K562 (cell line): ENCODE data around the gene ARL6IP4. TPM values are rescaled to one million over a fixed set of nuclear protein-coding genes. Genes with fewer than 3 reads are reported as not detected.

Source experiments
- BACH1 ChIP-seq: fragments of 200-800 bp; sonication (Bioruptor generic); IDR thresholded peaks from 2 replicates; pipeline ENCODE4 v1.6.1; 2016; ENCODE audit warnings: missing genetic modification characterization, missing compliant biosample characterization
- HDAC1 ChIP-seq, 2 experiments: fragments of 450-650 bp; IDR thresholded peaks; 2 replicates each; pipeline ENCODE4 v1.6.1; 2016 to 2017; ENCODE audit warnings: inconsistent platforms in 1 of 2, mild to moderate bottlenecking in 1 of 2, moderate library complexity in 1 of 2
- JUND ChIP-seq, 2 experiments: IDR thresholded peaks; 2 replicates in 1 of 2; 3 replicates in 1 of 2; pipeline ENCODE4 v1.6.1; 2011; ENCODE audit warnings: borderline replicate concordance in 2 of 2, low read depth in 2 of 2, low read length in 2 of 2, improper control_type of control experiment in 1 of 2, missing biosample characterization in 1 of 2, missing genetic modification characterization in 1 of 2, missing genetic modification reagents in 1 of 2
- MCM5 ChIP-seq: fragments of 450-650 bp; IDR thresholded peaks from 2 replicates; pipeline ENCODE4 v1.6.1; 2016; ENCODE audit warnings: low read depth
- NR1H2 ChIP-seq: sonication (generic); formaldehyde crosslinking; IDR thresholded peaks from 2 replicates; pipeline ENCODE4 v1.4.0; 2020; ENCODE audit warnings: mild to moderate bottlenecking, missing genetic modification reagents
- RBFOX2 ChIP-seq: fragments of 200-400 bp; formaldehyde crosslinking; IDR thresholded peaks from 2 replicates; pipeline ENCODE4 v1.6.1; 2017; ENCODE audit warnings: low read depth, mild to moderate bottlenecking, low read length, moderate library complexity
- TAF15 ChIP-seq: fragments of 200-400 bp; formaldehyde crosslinking; IDR thresholded peaks from 2 replicates; pipeline ENCODE4 v1.6.1; 2017; ENCODE audit warnings: mild to moderate bottlenecking, low read depth, low read length, moderate library complexity
- TCF3 ChIP-seq: sonication (generic); formaldehyde crosslinking; IDR thresholded peaks from 2 replicates; pipeline ENCODE4 v1.4.0; 2020; ENCODE audit warnings: mild to moderate bottlenecking, missing genetic modification reagents
- ZNF143 ChIP-seq: sonication (generic); formaldehyde crosslinking; IDR thresholded peaks from 2 replicates; pipeline ENCODE4 v1.9.0; 2022; ENCODE audit warnings: mild to moderate bottlenecking, missing genetic modification reagents
- ZNF551 ChIP-seq: fragments of 250-450 bp; sonication (Bioruptor Pico); IDR thresholded peaks from 2 replicates; pipeline ENCODE4 v1.5.0; 2021; ENCODE audit warnings: mild to moderate bottlenecking, moderate library complexity
- polyA plus RNA-seq, 8 experiments: library from polyadenylated mRNA; depleted of rRNA in 4 of 8; stranded (reverse) in 5 of 8; unstranded in 3 of 8; fragments of >200 nt; fragmentation: Nextera tagmentation in 2 of 8; fragmentation: Illumina TruSeq in 1 of 8; extraction: Ambion mirVana in 2 of 8; extraction: Trizol in 1 of 8; gene quantifications; 2 replicates each; pipeline versions ENCODE4 v1.2.1 to v1.2.3, GENCODE V29; 2011 to 2014; ENCODE audit warnings: inconsistent platforms in 1 of 8, missing spikeins in 1 of 8
- total RNA-seq, 7 experiments: library from RNA; depleted of rRNA in 6 of 7; stranded (reverse); fragments of >200 nt in 6 of 7; fragmentation: Illumina TruSeq in 2 of 7; extraction: Trizol in 2 of 7; gene quantifications; 2 replicates each; pipeline versions ENCODE4 v1.2.1 to v1.2.3, GENCODE V29; 2011 to 2021; ENCODE audit warnings: low replicate concordance in 1 of 7
- TF ChIP-seq, protein P1 (sequence below): sonication (generic); formaldehyde crosslinking; IDR thresholded peaks from 2 replicates; pipeline ENCODE4 v1.8.0; 2022; ENCODE audit warnings: mild to moderate bottlenecking, missing genetic modification reagents, borderline replicate concordance
- TF ChIP-seq, protein P2 (sequence below), 2 experiments: IDR thresholded peaks; 2 replicates each; pipeline ENCODE4 v1.6.1; 2011; ENCODE audit warnings: borderline replicate concordance in 1 of 2, control low read depth in 1 of 2, low read depth in 1 of 2, low read length in 1 of 2, mild to moderate bottlenecking in 1 of 2, mixed read lengths in 1 of 2, moderate library complexity in 1 of 2; ENCODE audit not compliant: insufficient read depth in 1 of 2, insufficient read length in 1 of 2, poor library complexity in 1 of 2, severe bottlenecking in 1 of 2; ENCODE audit errors: extremely low read depth in 1 of 2
- TF ChIP-seq, protein P3 (sequence below): fragments of 450-650 bp; IDR thresholded peaks from 2 replicates; pipeline ENCODE4 v1.6.1; 2017; ENCODE audit warnings: antibody characterized with exemption
- TF ChIP-seq, protein P4 (sequence below), 2 experiments: fragments of 450-650 bp in 1 of 2; sonication (generic) in 1 of 2; formaldehyde crosslinking in 1 of 2; IDR thresholded peaks in 1 of 2; conservative IDR thresholded peaks in 1 of 2; 2 replicates each; pipeline versions ENCODE4 v1.6.1 to v1.8.1; 2016 to 2023; ENCODE audit warnings: mild to moderate bottlenecking in 2 of 2, moderate library complexity in 2 of 2, inconsistent platforms in 1 of 2, missing genetic modification reagents in 1 of 2
- TF ChIP-seq, protein P5 (sequence below): fragments of 200-800 bp; sonication (Bioruptor generic); IDR thresholded peaks from 2 replicates; pipeline ENCODE4 v1.6.1; 2017; ENCODE audit warnings: missing genetic modification characterization, missing compliant biosample characterization
- TF ChIP-seq, protein P6 (sequence below): sonication (generic); formaldehyde crosslinking; IDR thresholded peaks from 2 replicates; pipeline ENCODE4 v1.8.0; 2022; ENCODE audit warnings: missing genetic modification reagents, mild to moderate bottlenecking, moderate library complexity, borderline replicate concordance

Gene ARL6IP4
- total and polyA plus RNA-seq, 9 of the 15 experiments (the other 6 are each of a cell fraction or from before 2014, with no cell fraction given), result 2.4 to 255 (median 151) TPM

DNA sequence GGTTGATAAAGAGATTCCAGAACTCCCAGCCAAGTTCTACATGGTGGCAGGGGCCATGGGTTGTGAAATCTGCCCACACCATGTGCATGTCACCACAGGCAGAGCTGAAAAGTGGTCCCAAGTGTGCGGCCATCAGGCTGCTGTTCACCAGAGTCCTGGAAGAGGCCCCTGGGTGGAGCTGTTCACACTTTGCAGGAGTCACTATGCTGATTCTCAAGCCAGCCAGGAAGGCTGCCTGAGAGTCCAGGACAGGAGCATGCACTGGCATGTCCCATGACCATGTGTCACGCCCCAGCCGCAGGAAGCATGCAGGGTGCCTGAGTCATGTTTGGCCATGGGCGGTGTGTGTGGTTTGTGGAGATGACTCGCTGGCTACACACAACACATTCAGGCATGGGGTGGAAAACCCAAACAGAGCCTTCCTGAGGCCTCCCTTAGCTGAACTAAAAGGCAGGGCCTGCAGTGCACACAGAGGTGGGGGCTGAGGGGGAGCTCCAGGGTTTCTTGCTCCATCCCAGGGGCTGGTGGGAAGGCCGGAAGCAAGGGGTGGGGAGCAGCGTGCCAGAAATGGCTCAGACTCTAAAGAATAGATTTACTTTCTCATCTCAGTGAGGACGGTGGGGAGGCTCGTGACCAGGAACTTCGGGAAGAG is 33.7 kb upstream of the ARL6IP4 start (continued):
- TF ChIP-seq JUND (IDR thresholded peaks at IDR 0.05; ENCODE audit: borderline replicate concordance, low read depth, low read length), result peak; percentile 87
- TF ChIP-seq JUND (tag; IDR thresholded peaks at IDR 0.05; ENCODE audit: borderline replicate concordance, low read depth, low read length), result peak; percentile 71; the same call in 1 of the 3 replicates
- TF ChIP-seq ZNF551 (CRISPR knock-in tag), result no peak
- TF ChIP-seq RBFOX2, result 0 out of 2 replicates have a peak, but pooled peaks have one; percentile 18
- TF ChIP-seq, protein P1, sequence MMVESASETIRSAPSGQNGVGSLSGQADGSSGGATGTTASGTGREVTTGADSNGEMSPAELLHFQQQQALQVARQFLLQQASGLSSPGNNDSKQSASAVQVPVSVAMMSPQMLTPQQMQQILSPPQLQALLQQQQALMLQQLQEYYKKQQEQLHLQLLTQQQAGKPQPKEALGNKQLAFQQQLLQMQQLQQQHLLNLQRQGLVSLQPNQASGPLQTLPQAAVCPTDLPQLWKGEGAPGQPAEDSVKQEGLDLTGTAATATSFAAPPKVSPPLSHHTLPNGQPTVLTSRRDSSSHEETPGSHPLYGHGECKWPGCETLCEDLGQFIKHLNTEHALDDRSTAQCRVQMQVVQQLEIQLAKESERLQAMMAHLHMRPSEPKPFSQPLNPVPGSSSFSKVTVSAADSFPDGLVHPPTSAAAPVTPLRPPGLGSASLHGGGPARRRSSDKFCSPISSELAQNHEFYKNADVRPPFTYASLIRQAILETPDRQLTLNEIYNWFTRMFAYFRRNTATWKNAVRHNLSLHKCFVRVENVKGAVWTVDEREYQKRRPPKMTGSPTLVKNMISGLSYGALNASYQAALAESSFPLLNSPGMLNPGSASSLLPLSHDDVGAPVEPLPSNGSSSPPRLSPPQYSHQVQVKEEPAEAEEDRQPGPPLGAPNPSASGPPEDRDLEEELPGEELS (CRISPR knock-in tag), result no peak
- peak; percentile 5; the same call in 1 of the 2 replicates for TF ChIP-seq TCF3 (CRISPR knock-in tag)
- TF ChIP-seq, protein P2, sequence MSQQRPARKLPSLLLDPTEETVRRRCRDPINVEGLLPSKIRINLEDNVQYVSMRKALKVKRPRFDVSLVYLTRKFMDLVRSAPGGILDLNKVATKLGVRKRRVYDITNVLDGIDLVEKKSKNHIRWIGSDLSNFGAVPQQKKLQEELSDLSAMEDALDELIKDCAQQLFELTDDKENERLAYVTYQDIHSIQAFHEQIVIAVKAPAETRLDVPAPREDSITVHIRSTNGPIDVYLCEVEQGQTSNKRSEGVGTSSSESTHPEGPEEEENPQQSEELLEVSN (IDR thresholded peaks at IDR 0.05; ENCODE audit: borderline replicate concordance in 1 of 2, extremely low read depth in 1 of 2, insufficient read depth in 1 of 2, insufficient read length in 1 of 2, low read depth in 1 of 2, low read length in 1 of 2, poor library complexity in 1 of 2, severe bottlenecking in 1 of 2), result no peak
- TF ChIP-seq MCM5, result no peak
- TF ChIP-seq, protein P3, sequence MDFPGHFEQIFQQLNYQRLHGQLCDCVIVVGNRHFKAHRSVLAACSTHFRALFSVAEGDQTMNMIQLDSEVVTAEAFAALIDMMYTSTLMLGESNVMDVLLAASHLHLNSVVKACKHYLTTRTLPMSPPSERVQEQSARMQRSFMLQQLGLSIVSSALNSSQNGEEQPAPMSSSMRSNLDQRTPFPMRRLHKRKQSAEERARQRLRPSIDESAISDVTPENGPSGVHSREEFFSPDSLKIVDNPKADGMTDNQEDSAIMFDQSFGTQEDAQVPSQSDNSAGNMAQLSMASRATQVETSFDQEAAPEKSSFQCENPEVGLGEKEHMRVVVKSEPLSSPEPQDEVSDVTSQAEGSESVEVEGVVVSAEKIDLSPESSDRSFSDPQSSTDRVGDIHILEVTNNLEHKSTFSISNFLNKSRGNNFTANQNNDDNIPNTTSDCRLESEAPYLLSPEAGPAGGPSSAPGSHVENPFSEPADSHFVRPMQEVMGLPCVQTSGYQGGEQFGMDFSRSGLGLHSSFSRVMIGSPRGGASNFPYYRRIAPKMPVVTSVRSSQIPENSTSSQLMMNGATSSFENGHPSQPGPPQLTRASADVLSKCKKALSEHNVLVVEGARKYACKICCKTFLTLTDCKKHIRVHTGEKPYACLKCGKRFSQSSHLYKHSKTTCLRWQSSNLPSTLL, result no peak
- no peak for TF ChIP-seq NR1H2 (CRISPR knock-in tag)
- TF ChIP-seq, protein P4, sequence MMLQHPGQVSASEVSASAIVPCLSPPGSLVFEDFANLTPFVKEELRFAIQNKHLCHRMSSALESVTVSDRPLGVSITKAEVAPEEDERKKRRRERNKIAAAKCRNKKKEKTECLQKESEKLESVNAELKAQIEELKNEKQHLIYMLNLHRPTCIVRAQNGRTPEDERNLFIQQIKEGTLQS (IDR thresholded peaks at IDR 0.05), result peak; percentile 85
- TF ChIP-seq, protein P4 (CRISPR knock-in tag; conservative IDR thresholded peaks at IDR 0.05), result peak; percentile 77; the same call in 1 of the 2 replicates
- 0 out of 4 replicates have a peak, but pooled peaks of 1 of the 2 experiments have one; percentile 37 for TF ChIP-seq HDAC1 (IDR thresholded peaks at IDR 0.05)
- TF ChIP-seq, protein P5, sequence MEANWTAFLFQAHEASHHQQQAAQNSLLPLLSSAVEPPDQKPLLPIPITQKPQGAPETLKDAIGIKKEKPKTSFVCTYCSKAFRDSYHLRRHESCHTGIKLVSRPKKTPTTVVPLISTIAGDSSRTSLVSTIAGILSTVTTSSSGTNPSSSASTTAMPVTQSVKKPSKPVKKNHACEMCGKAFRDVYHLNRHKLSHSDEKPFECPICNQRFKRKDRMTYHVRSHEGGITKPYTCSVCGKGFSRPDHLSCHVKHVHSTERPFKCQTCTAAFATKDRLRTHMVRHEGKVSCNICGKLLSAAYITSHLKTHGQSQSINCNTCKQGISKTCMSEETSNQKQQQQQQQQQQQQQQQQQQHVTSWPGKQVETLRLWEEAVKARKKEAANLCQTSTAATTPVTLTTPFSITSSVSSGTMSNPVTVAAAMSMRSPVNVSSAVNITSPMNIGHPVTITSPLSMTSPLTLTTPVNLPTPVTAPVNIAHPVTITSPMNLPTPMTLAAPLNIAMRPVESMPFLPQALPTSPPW (CRISPR knock-in tag), result peak; percentile 49
- TF ChIP-seq, protein P6, sequence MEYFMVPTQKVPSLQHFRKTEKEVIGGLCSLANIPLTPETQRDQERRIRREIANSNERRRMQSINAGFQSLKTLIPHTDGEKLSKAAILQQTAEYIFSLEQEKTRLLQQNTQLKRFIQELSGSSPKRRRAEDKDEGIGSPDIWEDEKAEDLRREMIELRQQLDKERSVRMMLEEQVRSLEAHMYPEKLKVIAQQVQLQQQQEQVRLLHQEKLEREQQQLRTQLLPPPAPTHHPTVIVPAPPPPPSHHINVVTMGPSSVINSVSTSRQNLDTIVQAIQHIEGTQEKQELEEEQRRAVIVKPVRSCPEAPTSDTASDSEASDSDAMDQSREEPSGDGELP (CRISPR knock-in tag), result peak; percentile 72; the same call in 1 of the 2 replicates
- TF ChIP-seq TAF15, result no peak
- TF ChIP-seq BACH1 (tag), result peak; percentile 30; the same call in 1 of the 2 replicates
- no peak for TF ChIP-seq ZNF143 (CRISPR knock-in tag)
